ENCODE results near the gene SEPTIN5.

SEPTIN5 gene

GRCh38 chr22:19734837-19735382, 20.6 kb downstream of the SEPTIN5 start:
- no peaks in the 10 kb centered on the region for H3K79me2 ChIP-seq (ENCODE audit: control insufficient read depth, insufficient read depth, low read length)
- H2BK120ac ChIP-seq (ENCODE audit: low read depth, low read length) = no peak overlapping the region
- H3K18ac ChIP-seq (ENCODE audit: low read length) = no peak overlapping the region
- no peak overlapping the region for H3K56ac ChIP-seq (ENCODE audit: low read length)
- no peak overlapping the region for H3K4me3 ChIP-seq (ENCODE audit: low read length)
- H3K27me3 ChIP-seq (ENCODE audit: insufficient read depth, low read length, poor library complexity) = no peaks in the 10 kb centered on the region
- no peaks in the 10 kb centered on the region for H3K79me1 ChIP-seq (ENCODE audit: low read length)
- DNase-seq = no peak
- no peak overlapping the region for H3K27ac ChIP-seq (ENCODE audit: low read depth, low read length)
- no peak overlapping the region for H2BK15ac ChIP-seq (replicated peaks; ENCODE audit: low read depth)
- H3K4me2 ChIP-seq (ENCODE audit: low read length) = no peak overlapping the region
- no peak overlapping the region for H3K9ac ChIP-seq (ENCODE audit: low read length)
- H2BK5ac ChIP-seq (ENCODE audit: low read length) = no peak overlapping the region
- H2AK5ac ChIP-seq (ENCODE audit: low read length) = no peak overlapping the region
- WGBS (ENCODE audit: extremely low coverage, insufficient coverage, low lambda C conversion rate) = no CpG with 5 or more reads among the region's 5 CpGs
- H3K4ac ChIP-seq (ENCODE audit: low read depth, low read length) = no peak overlapping the region
- no peaks in the 10 kb centered on the region for H3K4me1 ChIP-seq (ENCODE audit: control insufficient read depth, low read depth, low read length)
- no peak overlapping the region for H4K5ac ChIP-seq (ENCODE audit: low read length)
- no peak overlapping the region for H4K8ac ChIP-seq (ENCODE audit: low read depth, low read length)
- no peaks in the 10 kb centered on the region for H3K36me3 ChIP-seq (ENCODE audit: control insufficient read depth, insufficient read depth, low read length)
- no peak overlapping the region for H3K23ac ChIP-seq (ENCODE audit: low read length)

GRCh38 chr22:19735665-19736510, 21.6 kb downstream of the SEPTIN5 start:
- Histone ChIP-seq H4K8ac (ENCODE audit: low read depth, low read length) (no peak overlapping the region), H3K56ac (ENCODE audit: low read length) (no peak overlapping the region), H3K4me3 (ENCODE audit: low read length) (no peak overlapping the region), H2BK120ac (ENCODE audit: low read depth, low read length) (no peak overlapping the region), H2BK15ac (replicated peaks; ENCODE audit: low read depth) (no peak overlapping the region), H4K5ac (ENCODE audit: low read length) (no peak overlapping the region), H3K4ac (ENCODE audit: low read depth, low read length) (no peak overlapping the region), H3K79me1 (ENCODE audit: low read length) (no peaks in the 10 kb centered on the region), H3K36me3 (ENCODE audit: control insufficient read depth, insufficient read depth, low read length) (no peaks in the 10 kb centered on the region), H3K18ac (ENCODE audit: low read length) (no peak overlapping the region), H3K79me2 (ENCODE audit: control insufficient read depth, insufficient read depth, low read length) (no peaks in the 10 kb centered on the region), H3K4me2 (ENCODE audit: low read length) (no peak overlapping the region), H3K9ac (ENCODE audit: low read length) (no peak overlapping the region), H3K23ac (ENCODE audit: low read length) (no peak overlapping the region), H3K27me3 (ENCODE audit: insufficient read depth, low read length, poor library complexity) (no peaks in the 10 kb centered on the region), H2AK5ac (ENCODE audit: low read length) (no peak overlapping the region), H3K4me1 (ENCODE audit: control insufficient read depth, low read depth, low read length) (no peaks in the 10 kb centered on the region), H2BK5ac (ENCODE audit: low read length) (no peak overlapping the region), H3K27ac (ENCODE audit: low read depth, low read length) (no peak overlapping the region)
- no peak for DNase-seq
- no CpG with 5 or more reads among the region's 21 CpGs for WGBS (ENCODE audit: extremely low coverage, insufficient coverage, low lambda C conversion rate)

GRCh38 chr22:19737846-19738663, 23.8 kb downstream of the SEPTIN5 start:
- Histone ChIP-seq H2BK15ac (replicated peaks; ENCODE audit: low read depth) (no peak overlapping the region), H3K23ac (ENCODE audit: low read length) (no peak overlapping the region)
- no CpG with 5 or more reads among the region's 17 CpGs for WGBS (ENCODE audit: extremely low coverage, insufficient coverage, low lambda C conversion rate)

GRCh38 chr22:19738664-19739447, 24.6 kb downstream of the SEPTIN5 start:
- H3K79me1 ChIP-seq (ENCODE audit: low read length) = no peaks in the 10 kb centered on the region
- H3K18ac ChIP-seq (ENCODE audit: low read length) = no peak overlapping the region
- no CpG with 5 or more reads among the region's 31 CpGs for whole genome bisulfite sequencing (ENCODE audit: extremely low coverage, insufficient coverage, low lambda C conversion rate)
- no peak overlapping the region for H3K23ac ChIP-seq (ENCODE audit: low read length)
- H3K9ac ChIP-seq (ENCODE audit: low read length) = no peak overlapping the region
- DNase-seq = no peak
- no peak overlapping the region for H3K27ac ChIP-seq (ENCODE audit: low read depth, low read length)
- no peak overlapping the region for H2BK15ac ChIP-seq (replicated peaks; ENCODE audit: low read depth)
- no peaks in the 10 kb centered on the region for H3K79me2 ChIP-seq (ENCODE audit: control insufficient read depth, insufficient read depth, low read length)
- H4K8ac ChIP-seq (ENCODE audit: low read depth, low read length) = no peak overlapping the region
- no peaks in the 10 kb centered on the region for H3K4me1 ChIP-seq (ENCODE audit: control insufficient read depth, low read depth, low read length)
- H3K36me3 ChIP-seq (ENCODE audit: control insufficient read depth, insufficient read depth, low read length) = no peaks in the 10 kb centered on the region
- H2BK120ac ChIP-seq (ENCODE audit: low read depth, low read length) = no peak overlapping the region
- no peak overlapping the region for H3K4me2 ChIP-seq (ENCODE audit: low read length)
- H3K27me3 ChIP-seq (ENCODE audit: insufficient read depth, low read length, poor library complexity) = no peaks in the 10 kb centered on the region
- H2AK5ac ChIP-seq (ENCODE audit: low read length) = no peak overlapping the region
- H3K56ac ChIP-seq (ENCODE audit: low read length) = peak overlapping the region; percentile 49
- H3K4ac ChIP-seq (ENCODE audit: low read depth, low read length) = no peak overlapping the region
- no peak overlapping the region for H2BK5ac ChIP-seq (ENCODE audit: low read length)
- no peak overlapping the region for H3K4me3 ChIP-seq (ENCODE audit: low read length)
- H4K5ac ChIP-seq (ENCODE audit: low read length) = no peak overlapping the region

More at GRCh38 chr22:19737846-19738663, 23.8 kb downstream of the SEPTIN5 start:
- DNase-seq = no peak
- no peaks in the 10 kb centered on the region for H3K36me3 ChIP-seq (ENCODE audit: control insufficient read depth, insufficient read depth, low read length)
- H3K79me2 ChIP-seq (ENCODE audit: control insufficient read depth, insufficient read depth, low read length) = no peaks in the 10 kb centered on the region
- H3K4me2 ChIP-seq (ENCODE audit: low read length) = no peak overlapping the region
- H3K4ac ChIP-seq (ENCODE audit: low read depth, low read length) = no peak overlapping the region
- no peak overlapping the region for H3K9ac ChIP-seq (ENCODE audit: low read length)
- no peak overlapping the region for H4K8ac ChIP-seq (ENCODE audit: low read depth, low read length)
- H2BK5ac ChIP-seq (ENCODE audit: low read length) = no peak overlapping the region
- H3K4me3 ChIP-seq (ENCODE audit: low read length) = no peak overlapping the region
- no peak overlapping the region for H3K18ac ChIP-seq (ENCODE audit: low read length)
- no peaks in the 10 kb centered on the region for H3K79me1 ChIP-seq (ENCODE audit: low read length)
- no peak overlapping the region for H3K27ac ChIP-seq (ENCODE audit: low read depth, low read length)
- no peaks in the 10 kb centered on the region for H3K27me3 ChIP-seq (ENCODE audit: insufficient read depth, low read length, poor library complexity)
- H2AK5ac ChIP-seq (ENCODE audit: low read length) = no peak overlapping the region
- no peak overlapping the region for H2BK120ac ChIP-seq (ENCODE audit: low read depth, low read length)
- no peak overlapping the region for H3K56ac ChIP-seq (ENCODE audit: low read length)
- H3K4me1 ChIP-seq (ENCODE audit: control insufficient read depth, low read depth, low read length) = no peaks in the 10 kb centered on the region
- no peak overlapping the region for H4K5ac ChIP-seq (ENCODE audit: low read length)

- H3K56ac ChIP-seq (ENCODE audit: low read length) = no peak overlapping the region
Observed at GRCh38 chr22:19739448-19739895, 25.2 kb downstream of the SEPTIN5 start.

More at GRCh38 chr22:19739448-19739895, 25.2 kb downstream of the SEPTIN5 start:
- WGBS (ENCODE audit: extremely low coverage, insufficient coverage, low lambda C conversion rate) = no CpG with 5 or more reads among the region's 16 CpGs
- H3K4me1 ChIP-seq (ENCODE audit: control insufficient read depth, low read depth, low read length) = no peaks in the 10 kb centered on the region
- H3K9ac ChIP-seq (ENCODE audit: low read length) = no peak overlapping the region
- H4K5ac ChIP-seq (ENCODE audit: low read length) = no peak overlapping the region
- no peak overlapping the region for H3K4me2 ChIP-seq (ENCODE audit: low read length)
- no peak overlapping the region for H2AK5ac ChIP-seq (ENCODE audit: low read length)
- H3K79me2 ChIP-seq (ENCODE audit: control insufficient read depth, insufficient read depth, low read length) = no peaks in the 10 kb centered on the region
- no peak for DNase-seq
- H2BK5ac ChIP-seq (ENCODE audit: low read length) = no peak overlapping the region
- no peak overlapping the region for H3K23ac ChIP-seq (ENCODE audit: low read length)
- H2BK120ac ChIP-seq (ENCODE audit: low read depth, low read length) = no peak overlapping the region
- H3K18ac ChIP-seq (ENCODE audit: low read length) = no peak overlapping the region
- H2BK15ac ChIP-seq (replicated peaks; ENCODE audit: low read depth) = no peak overlapping the region
- no peaks in the 10 kb centered on the region for H3K27me3 ChIP-seq (ENCODE audit: insufficient read depth, low read length, poor library complexity)
- H3K4me3 ChIP-seq (ENCODE audit: low read length) = no peak overlapping the region
- no peak overlapping the region for H3K4ac ChIP-seq (ENCODE audit: low read depth, low read length)
- no peaks in the 10 kb centered on the region for H3K36me3 ChIP-seq (ENCODE audit: control insufficient read depth, insufficient read depth, low read length)
- no peak overlapping the region for H3K27ac ChIP-seq (ENCODE audit: low read depth, low read length)
- H4K8ac ChIP-seq (ENCODE audit: low read depth, low read length) = no peak overlapping the region
- H3K79me1 ChIP-seq (ENCODE audit: low read length) = no peaks in the 10 kb centered on the region

Measured in mesendoderm (in vitro differentiated cells).